Neural cell (in vitro differentiated cells): ENCODE results near the gene BLVRA. TPM values are rescaled to one million over a fixed set of nuclear protein-coding genes. Genes with fewer than 3 reads are reported as not detected.

Experiments used
- H2AFZ ChIP-seq: fragments of 200-600, 300-800 bp; sonication (generic), shearing (Covaris generic); 2 replicates; pipeline ENCODE4 v1.6.0; 2014; ENCODE audit warnings: low read depth, mild to moderate bottlenecking, antibody characterized with exemption, low read length, moderate library complexity
- H3F3A ChIP-seq: fragments of 200-600 bp; shearing (Covaris generic); 2 replicates; pipeline ENCODE4 v1.6.1; 2016; ENCODE audit warnings: mild to moderate bottlenecking, moderate library complexity, mixed read lengths, antibody characterized with exemption, low read length; ENCODE audit not compliant: insufficient read depth, poor library complexity, severe bottlenecking
- H3K27ac ChIP-seq: fragments of 200-600, 300-800 bp; sonication (generic), shearing (Covaris generic); 2 replicates; pipeline ENCODE4 v1.5.1; 2014; ENCODE audit warnings: mild to moderate bottlenecking, low read length, moderate library complexity
- H3K27me3 ChIP-seq: fragments of 300-800, 200-600 bp; sonication (generic), shearing (Covaris generic); 2 replicates; pipeline ENCODE4 v1.6.0; 2014; ENCODE audit warnings: mild to moderate bottlenecking, low read depth, low read length, moderate library complexity; ENCODE audit not compliant: insufficient read depth
- H3K36me3 ChIP-seq: fragments of 300-800, 200-600 bp; sonication (generic), shearing (Covaris generic); 2 replicates; pipeline ENCODE4 v1.5.1; 2014; ENCODE audit warnings: mild to moderate bottlenecking, antibody characterized with exemption, low read length, moderate library complexity; ENCODE audit not compliant: insufficient read depth
- H3K4me2 ChIP-seq: fragments of 300-800, 200-600 bp; sonication (generic), shearing (Covaris generic); 2 replicates; pipeline ENCODE4 v1.6.0; 2014; ENCODE audit warnings: mild to moderate bottlenecking, low read length
- H3K4me3 ChIP-seq: fragments of 300-800, 200-600 bp; sonication (generic), shearing (Covaris generic); 2 replicates; pipeline ENCODE4 v1.5.1; 2014; ENCODE audit warnings: mild to moderate bottlenecking, low read length, moderate library complexity
- H3K79me2 ChIP-seq: fragments of 200-600 bp; shearing (Covaris generic); replicated peaks from 2 replicates; pipeline ENCODE4 v1.6.0; 2014; ENCODE audit warnings: mild to moderate bottlenecking, low read length, moderate library complexity; ENCODE audit not compliant: insufficient read depth
- H3K9ac ChIP-seq: fragments of 300-800, 200-600 bp; sonication (generic), shearing (Covaris generic); 2 replicates; pipeline ENCODE4 v1.6.1; 2016; ENCODE audit warnings: mild to moderate bottlenecking, low read length, mixed read lengths
- H3K9me2 ChIP-seq: fragments of 200-600 bp; shearing (Covaris generic); 2 replicates; pipeline ENCODE4 v1.6.1; 2016; ENCODE audit warnings: mild to moderate bottlenecking, low read length, mixed read lengths; ENCODE audit not compliant: insufficient read depth
- H3K9me3 ChIP-seq: fragments of 200-600, 300-800 bp; sonication (generic), shearing (Covaris generic); 2 replicates; pipeline ENCODE4 v1.6.1; 2016; ENCODE audit warnings: mild to moderate bottlenecking, mixed run types, low read length, moderate library complexity, mixed read lengths
- H4K20me1 ChIP-seq: fragments of 200-600 bp; shearing (Covaris generic); 2 replicates; pipeline ENCODE4 v1.6.1; 2016; ENCODE audit warnings: mild to moderate bottlenecking, mixed run types; ENCODE audit not compliant: insufficient read depth
- EP300 ChIP-seq: fragments of 450-650 bp; conservative IDR thresholded peaks from 2 replicates; pipeline ENCODE4 v1.6.1; 2014; ENCODE audit warnings: antibody characterized with exemption, mild to moderate bottlenecking, moderate library complexity; ENCODE audit not compliant: poor library complexity, severe bottlenecking
- EZH2 ChIP-seq: fragments of 200-600, 300-800 bp; shearing (Covaris generic), sonication (generic); IDR thresholded peaks from 2 replicates; pipeline ENCODE4 v1.6.1; 2014; ENCODE audit warnings: antibody characterized with exemption, low read length, borderline replicate concordance, mild to moderate bottlenecking; ENCODE audit not compliant: insufficient read depth, poor library complexity, severe bottlenecking
- MXI1 ChIP-seq: fragments of 450-650 bp; conservative IDR thresholded peaks from 2 replicates; pipeline ENCODE4 v1.6.1; 2014; ENCODE audit warnings: antibody characterized with exemption, mild to moderate bottlenecking; ENCODE audit not compliant: poor library complexity, severe bottlenecking
- POLR2AphosphoS5 ChIP-seq: IDR thresholded peaks from 2 replicates; pipeline ENCODE4 v1.6.1; 2012
- RAD21 ChIP-seq: fragments of 450-650 bp; conservative IDR thresholded peaks from 2 replicates; pipeline ENCODE4 v1.6.1; 2014; ENCODE audit warnings: antibody characterized with exemption, mild to moderate bottlenecking, moderate library complexity
- REST ChIP-seq: IDR thresholded peaks from 2 replicates; pipeline ENCODE4 v1.6.1; 2012; ENCODE audit warnings: borderline replicate concordance
- SMC3 ChIP-seq: fragments of 450-650 bp; conservative IDR thresholded peaks from 2 replicates; pipeline ENCODE4 v1.6.1; 2014; ENCODE audit warnings: antibody characterized with exemption, mild to moderate bottlenecking, moderate library complexity; ENCODE audit not compliant: poor library complexity
- TAF1 ChIP-seq: IDR thresholded peaks from 2 replicates; pipeline ENCODE4 v1.6.1; 2012; ENCODE audit warnings: low read depth
- polyA plus RNA-seq: library from polyadenylated mRNA; depleted of rRNA; stranded (reverse); fragments of >200 nt; gene quantifications from 2 replicates; pipeline ENCODE4 v1.2.3, GENCODE V29; 2014
- TF ChIP-seq, protein P1 (sequence below): fragments of 450-650 bp; IDR thresholded peaks from 2 replicates; pipeline ENCODE4 v1.5.1; 2014; ENCODE audit warnings: antibody characterized with exemption, mild to moderate bottlenecking, moderate library complexity; ENCODE audit not compliant: poor library complexity, severe bottlenecking

BLVRA gene
- polyA plus RNA-seq, 1 donor from 2014 or later = 12.4 TPM

DNA sequence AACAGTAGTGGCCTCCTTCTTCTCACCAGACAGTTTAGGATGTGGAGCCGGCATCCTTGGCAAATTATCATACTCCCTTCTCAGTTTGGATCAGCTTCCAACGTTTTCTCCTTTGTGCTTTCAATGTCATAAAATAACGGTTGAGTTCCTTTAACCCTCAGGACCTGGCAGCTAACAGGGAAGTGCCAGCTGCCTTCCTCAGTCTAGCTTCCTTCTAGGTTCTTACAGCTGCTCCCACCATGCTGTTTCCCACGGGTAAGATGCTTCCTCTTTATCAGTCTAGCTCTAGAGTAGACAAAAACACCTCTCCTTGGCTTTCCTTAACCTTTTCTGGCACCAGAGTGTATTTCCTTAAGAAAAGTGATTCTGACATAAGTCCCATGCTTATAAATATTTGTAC, 33.2 kb downstream of the BLVRA start:
- Histone ChIP-seq H3K27ac (no peak overlapping the region), H3K79me2 (no peaks in the 10 kb centered on the region), H3F3A (no peaks in the 10 kb centered on the region), H2AFZ (no peak overlapping the region), H4K20me1 (no peaks in the 10 kb centered on the region), H3K27me3 (no peaks in the 10 kb centered on the region), H3K4me3 (no peak overlapping the region), H3K36me3 (no peaks in the 10 kb centered on the region), H3K9ac (no peak overlapping the region), H3K9me3 (no peaks in the 10 kb centered on the region), H3K9me2 (no peaks in the 10 kb centered on the region), H3K4me2 (no peak overlapping the region)
- no peak for TF ChIP-seq EP300
- no peak for TF ChIP-seq TAF1

GRCh38 chr7:43792471-43793150, 34.1 kb downstream of the BLVRA start:
- no peaks in the 10 kb centered on the region for H3K79me2 ChIP-seq
- no peaks in the 10 kb centered on the region for H3K9me2 ChIP-seq
- no peak overlapping the region for H3K9ac ChIP-seq
- H3K27ac ChIP-seq = no peak overlapping the region
- H3K27me3 ChIP-seq = no peaks in the 10 kb centered on the region
- no peaks in the 10 kb centered on the region for H3K9me3 ChIP-seq
- no peaks in the 10 kb centered on the region for H3K36me3 ChIP-seq
- no peak overlapping the region for H3K4me2 ChIP-seq
- H3F3A ChIP-seq = no peaks in the 10 kb centered on the region
- H4K20me1 ChIP-seq = no peaks in the 10 kb centered on the region
- no peak overlapping the region for H2AFZ ChIP-seq
- no peak for TF ChIP-seq MXI1
- TF ChIP-seq, protein P1, sequence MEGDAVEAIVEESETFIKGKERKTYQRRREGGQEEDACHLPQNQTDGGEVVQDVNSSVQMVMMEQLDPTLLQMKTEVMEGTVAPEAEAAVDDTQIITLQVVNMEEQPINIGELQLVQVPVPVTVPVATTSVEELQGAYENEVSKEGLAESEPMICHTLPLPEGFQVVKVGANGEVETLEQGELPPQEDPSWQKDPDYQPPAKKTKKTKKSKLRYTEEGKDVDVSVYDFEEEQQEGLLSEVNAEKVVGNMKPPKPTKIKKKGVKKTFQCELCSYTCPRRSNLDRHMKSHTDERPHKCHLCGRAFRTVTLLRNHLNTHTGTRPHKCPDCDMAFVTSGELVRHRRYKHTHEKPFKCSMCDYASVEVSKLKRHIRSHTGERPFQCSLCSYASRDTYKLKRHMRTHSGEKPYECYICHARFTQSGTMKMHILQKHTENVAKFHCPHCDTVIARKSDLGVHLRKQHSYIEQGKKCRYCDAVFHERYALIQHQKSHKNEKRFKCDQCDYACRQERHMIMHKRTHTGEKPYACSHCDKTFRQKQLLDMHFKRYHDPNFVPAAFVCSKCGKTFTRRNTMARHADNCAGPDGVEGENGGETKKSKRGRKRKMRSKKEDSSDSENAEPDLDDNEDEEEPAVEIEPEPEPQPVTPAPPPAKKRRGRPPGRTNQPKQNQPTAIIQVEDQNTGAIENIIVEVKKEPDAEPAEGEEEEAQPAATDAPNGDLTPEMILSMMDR = no peak
- H3K4me3 ChIP-seq = no peak overlapping the region

DNA sequence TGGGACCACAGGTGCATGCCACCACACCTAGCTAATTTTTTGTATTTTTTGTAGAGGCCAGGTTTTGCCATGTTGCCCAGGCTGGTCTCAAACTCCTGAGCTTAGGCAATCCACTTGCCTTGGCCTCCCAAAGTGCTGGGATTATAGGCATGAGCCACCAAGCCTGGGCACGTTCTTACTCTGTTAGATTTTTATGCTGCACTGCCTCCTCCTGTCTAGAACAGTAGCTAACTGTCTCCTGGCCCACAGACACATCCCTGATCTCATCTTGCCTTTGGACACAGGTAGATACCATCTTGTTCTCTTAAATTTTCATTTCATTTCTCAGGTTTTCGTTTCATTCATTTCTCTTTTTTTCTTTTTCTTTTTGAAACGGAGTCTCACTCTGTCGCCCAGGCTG, 41.1 kb downstream of the BLVRA start:
- no peaks in the 10 kb centered on the region for H3K36me3 ChIP-seq
- no peak for TF ChIP-seq EZH2
- no peak for TF ChIP-seq RAD21
- no peak for TF ChIP-seq POLR2AphosphoS5
- TF ChIP-seq TAF1 = no peak
- no peak overlapping the region for H2AFZ ChIP-seq
- H3K79me2 ChIP-seq = no peaks in the 10 kb centered on the region
- H3F3A ChIP-seq = no peaks in the 10 kb centered on the region
- no peaks in the 10 kb centered on the region for H3K27me3 ChIP-seq
- no peak overlapping the region for H3K9ac ChIP-seq
- no peaks in the 10 kb centered on the region for H4K20me1 ChIP-seq
- no peak overlapping the region for H3K27ac ChIP-seq
- H3K9me3 ChIP-seq = no peaks in the 10 kb centered on the region
- no peak overlapping the region for H3K4me3 ChIP-seq
- H3K9me2 ChIP-seq = no peaks in the 10 kb centered on the region
- no peak overlapping the region for H3K4me2 ChIP-seq

DNA sequence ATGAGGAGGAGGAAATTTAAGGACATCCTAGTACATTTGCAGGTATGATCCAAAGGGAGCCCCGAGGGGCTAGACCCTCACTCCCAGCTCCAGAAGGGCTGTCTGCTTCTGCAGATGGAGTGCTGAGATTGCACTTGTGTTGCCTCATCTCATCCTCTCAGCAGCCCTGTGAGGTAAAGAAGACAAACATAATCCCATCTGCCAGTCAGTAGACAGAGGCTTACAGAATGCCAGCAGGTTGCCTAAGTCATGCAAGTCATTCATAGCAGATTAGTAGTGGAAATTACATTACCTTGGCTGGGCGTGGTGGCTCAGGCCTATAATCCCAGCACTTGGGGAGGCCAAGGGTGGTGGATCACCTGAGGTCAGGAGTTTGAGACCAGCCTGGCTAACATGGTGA, 45.4 kb downstream of the BLVRA start:
- Histone ChIP-seq H3F3A (no peaks in the 10 kb centered on the region), H3K9me3 (no peaks in the 10 kb centered on the region), H3K4me2 (no peak overlapping the region), H3K9ac (no peak overlapping the region), H3K9me2 (no peaks in the 10 kb centered on the region), H3K36me3 (no peaks in the 10 kb centered on the region), H2AFZ (no peak overlapping the region), H3K27me3 (no peaks in the 10 kb centered on the region), H3K27ac (no peak overlapping the region), H3K79me2 (no peaks in the 10 kb centered on the region), H4K20me1 (no peaks in the 10 kb centered on the region), H3K4me3 (no peak overlapping the region)
- TF ChIP-seq, protein P1 = no peak
- TF ChIP-seq SMC3 (no peak), EP300 (no peak), TAF1 (no peak), REST (no peak), POLR2AphosphoS5 (no peak), RAD21 (no peak), EZH2 (no peak), MXI1 (no peak)
